ENCODE measurements around the gene STPG1. TPM values are rescaled to one million over a fixed set of nuclear protein-coding genes. Genes with fewer than 3 reads are reported as not detected.

The STPG1 gene
- total RNA-seq, 4 donors from 2014 or later, result 1.0 to 11.5 (median 4.0) TPM

DNA sequence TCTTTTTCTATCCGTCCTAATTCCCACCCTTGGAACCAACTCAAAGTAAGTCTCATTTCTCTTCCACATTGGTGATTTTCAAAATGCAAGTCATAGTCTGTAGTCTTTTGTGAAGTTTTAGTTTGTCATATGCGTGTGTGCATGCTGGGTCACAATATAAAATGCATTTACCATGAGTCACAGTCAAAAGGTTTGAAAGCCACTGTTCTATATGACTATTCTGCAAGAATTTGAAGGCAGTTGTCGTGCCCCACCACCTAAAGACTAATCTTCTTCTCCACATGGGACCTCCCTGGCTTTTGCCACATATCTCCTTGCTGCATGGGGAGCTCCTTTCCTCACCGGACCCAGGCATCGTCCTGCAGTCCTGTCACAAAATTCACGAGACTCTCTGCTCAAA lies 1.6 kb downstream of the STPG1 start:
- TF ChIP-seq, protein P1, sequence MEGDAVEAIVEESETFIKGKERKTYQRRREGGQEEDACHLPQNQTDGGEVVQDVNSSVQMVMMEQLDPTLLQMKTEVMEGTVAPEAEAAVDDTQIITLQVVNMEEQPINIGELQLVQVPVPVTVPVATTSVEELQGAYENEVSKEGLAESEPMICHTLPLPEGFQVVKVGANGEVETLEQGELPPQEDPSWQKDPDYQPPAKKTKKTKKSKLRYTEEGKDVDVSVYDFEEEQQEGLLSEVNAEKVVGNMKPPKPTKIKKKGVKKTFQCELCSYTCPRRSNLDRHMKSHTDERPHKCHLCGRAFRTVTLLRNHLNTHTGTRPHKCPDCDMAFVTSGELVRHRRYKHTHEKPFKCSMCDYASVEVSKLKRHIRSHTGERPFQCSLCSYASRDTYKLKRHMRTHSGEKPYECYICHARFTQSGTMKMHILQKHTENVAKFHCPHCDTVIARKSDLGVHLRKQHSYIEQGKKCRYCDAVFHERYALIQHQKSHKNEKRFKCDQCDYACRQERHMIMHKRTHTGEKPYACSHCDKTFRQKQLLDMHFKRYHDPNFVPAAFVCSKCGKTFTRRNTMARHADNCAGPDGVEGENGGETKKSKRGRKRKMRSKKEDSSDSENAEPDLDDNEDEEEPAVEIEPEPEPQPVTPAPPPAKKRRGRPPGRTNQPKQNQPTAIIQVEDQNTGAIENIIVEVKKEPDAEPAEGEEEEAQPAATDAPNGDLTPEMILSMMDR (IDR thresholded peaks at IDR 0.05), result no peak
- Histone ChIP-seq H3K36me3 (no peaks in the 10 kb centered on the region), H3K9me3 (no peaks in the 10 kb centered on the region), H3K27ac (no peak overlapping the region), H3K27me3 (no peaks in the 10 kb centered on the region), H3K4me1 (peaks cover 4 to 6% of the 10 kb centered on the region in 2 donors), H3K4me3 (no peak overlapping the region)
- DNase-seq, result no peak
- intact Hi-C loops (cut with DNase I; ENCODE audit: low total_unique reads), result no loop called here

DNA sequence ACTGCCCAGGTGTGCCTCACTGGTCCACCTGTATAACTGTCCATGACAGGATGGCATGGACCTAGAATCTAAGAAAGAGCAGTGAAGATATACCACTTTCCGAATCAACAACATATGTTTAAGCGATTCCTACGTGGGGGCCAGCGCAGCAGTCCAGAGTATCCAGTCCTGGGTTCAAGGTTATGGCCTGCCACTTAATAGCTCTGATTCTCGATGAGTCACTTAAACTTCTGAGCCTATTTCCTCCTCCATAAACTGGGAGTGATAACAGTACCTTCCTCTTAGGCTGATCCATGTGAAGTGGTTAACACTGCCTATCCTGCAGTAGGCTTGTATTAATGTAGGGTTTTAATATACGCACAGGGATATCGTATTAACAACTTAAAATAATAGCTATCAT lies 2.8 kb downstream of the STPG1 start:
- no peaks in the 10 kb centered on the region for H3K4me1 ChIP-seq
- no peak overlapping the region for H3K27ac ChIP-seq
- no peaks in the 10 kb centered on the region for H3K27me3 ChIP-seq
- H3K4me3 ChIP-seq, result no peak overlapping the region
- no peaks in the 10 kb centered on the region for H3K36me3 ChIP-seq
- TF ChIP-seq POLR2A (IDR thresholded peaks at IDR 0.05), result no peak
- TF ChIP-seq, protein P1 (IDR thresholded peaks at IDR 0.05), result no peak
- intact Hi-C loops (cut with DNase I; ENCODE audit: low total_unique reads), result no loop called here
- H3K9me3 ChIP-seq, result no peaks in the 10 kb centered on the region
- DNase-seq, result no peak

DNA sequence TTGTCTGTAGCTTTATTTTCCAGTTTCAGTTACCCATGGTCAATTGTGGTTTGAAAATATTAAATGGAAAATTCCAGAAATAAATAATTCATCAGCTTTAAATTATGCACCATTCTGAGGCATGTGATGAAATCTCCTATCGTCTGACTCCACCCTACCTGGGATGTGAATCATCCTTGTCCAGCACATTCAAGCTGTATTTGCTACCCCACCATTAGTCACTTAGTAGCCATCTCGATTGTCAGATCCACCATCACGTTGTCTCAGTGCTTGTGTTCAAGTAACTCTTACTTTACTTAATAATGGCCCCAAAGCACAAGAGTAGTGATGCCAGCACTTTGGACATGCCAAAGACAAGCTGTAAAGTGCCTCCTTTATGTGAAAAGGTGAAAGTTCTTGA lies 4.0 kb downstream of the STPG1 start:
- H3K27me3 ChIP-seq, result no peaks in the 10 kb centered on the region
- no peak overlapping the region for H3K4me3 ChIP-seq
- no peak overlapping the region for H3K27ac ChIP-seq
- no peaks in the 10 kb centered on the region for H3K36me3 ChIP-seq
- intact Hi-C loops (cut with DNase I; ENCODE audit: low total_unique reads), result no loop called here
- DNase-seq, result no peak
- no peak for TF ChIP-seq POLR2A (IDR thresholded peaks at IDR 0.05)
- TF ChIP-seq, protein P1 (IDR thresholded peaks at IDR 0.05), result no peak
- no peaks in the 10 kb centered on the region for H3K9me3 ChIP-seq
- H3K4me1 ChIP-seq, result no peaks in the 10 kb centered on the region

DNA sequence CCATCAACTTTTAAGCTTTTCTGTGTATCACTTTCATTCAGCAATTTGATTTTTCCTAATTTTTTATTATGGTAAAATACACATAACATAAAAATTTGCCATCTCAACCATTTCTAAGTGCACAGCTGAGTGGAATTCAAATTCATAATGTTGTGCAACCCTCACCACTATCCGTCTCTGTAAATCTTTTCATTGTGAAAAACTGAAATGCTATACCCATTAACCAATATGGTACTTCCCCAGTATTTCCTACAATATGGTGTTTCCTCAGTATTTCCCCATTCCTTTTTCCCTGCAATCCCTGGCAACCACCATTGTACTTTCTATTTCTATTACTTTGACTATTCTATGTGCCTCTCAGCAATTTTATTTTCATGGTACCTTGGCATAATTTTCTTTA lies 6.8 kb downstream of the STPG1 start:
- H3K9me3 ChIP-seq, result no peaks in the 10 kb centered on the region
- no peak for TF ChIP-seq POLR2A (IDR thresholded peaks at IDR 0.05)
- TF ChIP-seq, protein P1 (IDR thresholded peaks at IDR 0.05), result no peak
- intact Hi-C loops (cut with DNase I; ENCODE audit: low total_unique reads), result no loop called here
- no peak for DNase-seq
- no peak overlapping the region for H3K4me3 ChIP-seq
- H3K27me3 ChIP-seq, result no peaks in the 10 kb centered on the region
- H3K36me3 ChIP-seq, result no peaks in the 10 kb centered on the region
- no peaks in the 10 kb centered on the region for H3K4me1 ChIP-seq
- H3K27ac ChIP-seq, result no peak overlapping the region

DNA sequence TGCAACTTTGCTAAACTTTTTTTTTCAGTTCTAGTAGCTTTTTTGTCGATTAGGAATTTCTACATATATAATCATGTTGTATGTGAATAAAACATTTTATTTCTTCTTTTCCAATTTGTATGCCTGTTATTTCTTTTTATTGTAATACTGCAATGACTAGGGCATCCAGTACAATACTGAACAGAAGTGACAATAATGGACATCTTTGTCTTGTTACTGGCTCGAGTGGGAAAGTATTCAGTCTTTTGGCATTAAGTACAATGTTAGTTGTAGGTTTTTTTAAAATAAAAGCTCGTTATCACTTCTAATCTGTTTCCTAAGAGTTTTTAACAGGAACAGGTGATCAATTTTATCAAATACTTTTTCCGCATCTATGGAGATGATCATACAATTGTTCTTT lies 9.8 kb downstream of the STPG1 start:
- no peak for DNase-seq
- Histone ChIP-seq H3K4me3 (no peak overlapping the region), H3K36me3 (no peaks in the 10 kb centered on the region), H3K9me3 (no peaks in the 10 kb centered on the region), H3K27ac (no peak overlapping the region), H3K27me3 (no peaks in the 10 kb centered on the region), H3K4me1 (no peaks in the 10 kb centered on the region)
- TF ChIP-seq POLR2A (IDR thresholded peaks at IDR 0.05), result no peak
- TF ChIP-seq, protein P1 (IDR thresholded peaks at IDR 0.05), result no peak
- intact Hi-C loops (cut with DNase I; ENCODE audit: low total_unique reads), result no loop called here
